ENCODE data around the gene HACD3. TPM values are rescaled to one million over a fixed set of nuclear protein-coding genes. Genes with fewer than 3 reads are reported as not detected.

HACD3 gene
- total RNA-seq, 1 donor from 2014 or later, result 30.2 TPM

DNA sequence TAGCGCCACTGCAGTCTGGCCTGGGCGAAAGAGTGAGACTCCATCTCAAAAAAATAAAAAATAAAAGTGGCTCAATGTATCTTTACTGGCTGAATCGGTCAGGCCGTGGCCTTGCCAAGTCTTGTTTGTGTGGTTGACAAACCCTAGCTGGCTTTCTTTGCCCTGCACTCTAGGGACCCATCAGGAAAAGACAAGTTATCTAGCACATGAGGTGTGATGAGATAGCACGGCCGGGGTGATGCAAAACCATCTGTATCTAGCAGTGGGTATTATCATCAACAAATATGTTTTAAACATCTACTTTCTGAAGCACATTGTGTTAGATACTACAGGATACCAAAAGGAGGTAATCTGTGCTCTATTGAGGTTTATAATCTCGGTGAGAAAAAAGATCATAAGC lies 8.9 kb upstream of the HACD3 start:
- H3K36me3 ChIP-seq, result no peaks in the 10 kb centered on the region
- no peak for DNase-seq (ENCODE audit: extremely low spot score in 2 of 2)
- H3K4me3 ChIP-seq, result no peak overlapping the region
- no peaks in the 10 kb centered on the region for H3K9me3 ChIP-seq
- H3K4me1 ChIP-seq, result peaks cover 5% of the 10 kb centered on the region
- H3K27me3 ChIP-seq, result no peaks in the 10 kb centered on the region
- intact Hi-C loops (cut with DNase I), result no loop called here
- H3K27ac ChIP-seq, result no peak overlapping the region
- TF ChIP-seq, protein P1, sequence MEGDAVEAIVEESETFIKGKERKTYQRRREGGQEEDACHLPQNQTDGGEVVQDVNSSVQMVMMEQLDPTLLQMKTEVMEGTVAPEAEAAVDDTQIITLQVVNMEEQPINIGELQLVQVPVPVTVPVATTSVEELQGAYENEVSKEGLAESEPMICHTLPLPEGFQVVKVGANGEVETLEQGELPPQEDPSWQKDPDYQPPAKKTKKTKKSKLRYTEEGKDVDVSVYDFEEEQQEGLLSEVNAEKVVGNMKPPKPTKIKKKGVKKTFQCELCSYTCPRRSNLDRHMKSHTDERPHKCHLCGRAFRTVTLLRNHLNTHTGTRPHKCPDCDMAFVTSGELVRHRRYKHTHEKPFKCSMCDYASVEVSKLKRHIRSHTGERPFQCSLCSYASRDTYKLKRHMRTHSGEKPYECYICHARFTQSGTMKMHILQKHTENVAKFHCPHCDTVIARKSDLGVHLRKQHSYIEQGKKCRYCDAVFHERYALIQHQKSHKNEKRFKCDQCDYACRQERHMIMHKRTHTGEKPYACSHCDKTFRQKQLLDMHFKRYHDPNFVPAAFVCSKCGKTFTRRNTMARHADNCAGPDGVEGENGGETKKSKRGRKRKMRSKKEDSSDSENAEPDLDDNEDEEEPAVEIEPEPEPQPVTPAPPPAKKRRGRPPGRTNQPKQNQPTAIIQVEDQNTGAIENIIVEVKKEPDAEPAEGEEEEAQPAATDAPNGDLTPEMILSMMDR (IDR thresholded peaks at IDR 0.05), result no peak
- TF ChIP-seq POLR2AphosphoS5 (IDR thresholded peaks at IDR 0.05; ENCODE audit: insufficient read depth in 1 of 2, low read depth in 1 of 2), result no peak

DNA sequence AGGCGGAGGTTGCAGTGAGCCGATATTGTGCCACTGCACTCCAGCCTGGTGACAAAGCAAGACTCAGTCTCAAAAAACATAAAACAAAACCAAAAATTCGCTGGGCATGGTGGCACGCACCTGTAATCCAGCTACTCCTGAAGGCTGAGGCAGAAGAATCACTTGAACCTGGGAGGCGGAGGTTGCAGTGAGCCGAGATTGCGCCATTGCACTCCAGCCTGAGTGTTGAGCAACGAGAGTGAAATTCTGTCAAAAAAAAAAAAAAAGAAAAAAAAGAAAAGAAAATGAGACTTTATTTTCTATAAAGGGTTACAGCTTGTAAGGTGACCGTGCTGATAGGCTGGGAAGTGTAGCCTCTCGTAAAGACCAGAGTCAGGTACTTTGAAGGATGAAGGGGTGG lies 6.0 kb upstream of the HACD3 start:
- H3K27me3 ChIP-seq, result no peaks in the 10 kb centered on the region
- DNase-seq (ENCODE audit: extremely low spot score in 2 of 2), result no peak
- intact Hi-C loops (cut with DNase I), result no loop called here
- no peak overlapping the region for H3K4me3 ChIP-seq
- H3K9me3 ChIP-seq, result no peaks in the 10 kb centered on the region
- no peaks in the 10 kb centered on the region for H3K36me3 ChIP-seq
- H3K4me1 ChIP-seq, result no peaks in the 10 kb centered on the region
- TF ChIP-seq POLR2AphosphoS5 (IDR thresholded peaks at IDR 0.05; ENCODE audit: insufficient read depth in 1 of 2, low read depth in 1 of 2), result no peak
- no peak for TF ChIP-seq POLR2A (IDR thresholded peaks at IDR 0.05)
- TF ChIP-seq, protein P1 (IDR thresholded peaks at IDR 0.05), result no peak
- no peak overlapping the region for H3K27ac ChIP-seq

DNA sequence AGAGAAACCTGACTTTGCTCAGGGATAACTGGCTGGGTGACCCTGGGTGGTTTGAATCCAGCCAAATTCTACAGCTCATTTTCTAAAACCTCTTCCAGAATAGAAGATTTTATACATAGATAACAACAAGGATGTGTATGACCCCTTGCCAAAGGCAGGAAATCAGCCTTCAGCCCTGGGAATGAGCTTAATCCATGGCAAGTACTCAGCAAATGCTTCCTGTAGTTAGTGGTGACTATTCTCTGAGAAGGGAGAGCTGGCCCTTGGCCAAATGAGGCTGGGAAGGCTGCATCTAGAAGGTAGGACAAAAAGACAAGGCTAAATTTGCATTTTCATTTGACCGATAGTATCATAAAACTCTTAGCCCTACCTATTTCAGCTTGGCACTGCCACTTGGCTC lies 4.6 kb upstream of the HACD3 start:
- no peaks in the 10 kb centered on the region for H3K27me3 ChIP-seq
- intact Hi-C loops (cut with DNase I), result no loop called here
- peaks cover 7% of the 10 kb centered on the region for H3K4me1 ChIP-seq
- DNase-seq (ENCODE audit: extremely low spot score in 2 of 2), result no peak
- no peak overlapping the region for H3K4me3 ChIP-seq
- H3K27ac ChIP-seq, result no peak overlapping the region
- H3K9me3 ChIP-seq, result no peaks in the 10 kb centered on the region
- TF ChIP-seq POLR2AphosphoS5 (IDR thresholded peaks at IDR 0.05; ENCODE audit: insufficient read depth in 1 of 2, low read depth in 1 of 2) (no peak), POLR2A (IDR thresholded peaks at IDR 0.05) (no peak)
- TF ChIP-seq, protein P1 (IDR thresholded peaks at IDR 0.05), result no peak
- no peaks in the 10 kb centered on the region for H3K36me3 ChIP-seq

DNA sequence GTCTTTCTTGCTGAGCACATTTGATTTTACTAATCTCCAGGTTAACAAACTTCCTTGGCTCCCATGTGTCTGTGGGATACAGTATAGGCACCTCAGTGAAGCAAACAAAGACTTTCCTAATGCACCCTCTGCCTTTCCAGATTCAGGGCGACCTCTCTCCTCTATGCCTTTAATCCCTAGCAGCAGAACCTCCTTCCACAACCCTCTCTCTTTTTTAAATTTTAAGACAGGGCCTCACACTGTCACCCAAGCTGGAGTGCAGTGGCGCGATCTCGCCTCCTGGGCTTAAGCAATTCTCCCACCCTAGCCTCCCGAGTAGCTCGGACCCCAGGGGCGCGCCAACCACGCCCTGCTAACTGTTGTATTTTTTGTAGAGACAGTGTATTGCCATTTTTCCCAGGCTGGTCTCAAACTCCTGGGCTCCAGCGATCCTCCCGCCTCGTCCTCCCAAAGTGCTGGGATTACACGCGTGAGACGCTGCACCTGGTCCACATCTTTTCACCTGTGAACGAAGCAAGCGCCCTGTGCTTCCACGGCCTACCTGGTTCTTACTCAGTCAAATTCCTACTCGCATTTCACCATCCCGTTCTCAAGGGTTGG lies 1.7 kb upstream of the HACD3 start:
- Histone ChIP-seq H3K27ac (no peak overlapping the region), H3K27me3 (no peaks in the 10 kb centered on the region), H3K36me3 (no peaks in the 10 kb centered on the region), H3K4me1 (peaks cover 35% of the 10 kb centered on the region), H3K4me3 (no peak overlapping the region), H3K9me3 (no peaks in the 10 kb centered on the region)
- intact Hi-C loops (cut with DNase I), result no loop called here
- TF ChIP-seq, protein P1 (IDR thresholded peaks at IDR 0.05), result no peak
- no peak for TF ChIP-seq POLR2A (IDR thresholded peaks at IDR 0.05)
- no peak for TF ChIP-seq POLR2AphosphoS5 (IDR thresholded peaks at IDR 0.05; ENCODE audit: insufficient read depth in 1 of 2, low read depth in 1 of 2)
- no peak for DNase-seq (ENCODE audit: extremely low spot score in 2 of 2)

DNA sequence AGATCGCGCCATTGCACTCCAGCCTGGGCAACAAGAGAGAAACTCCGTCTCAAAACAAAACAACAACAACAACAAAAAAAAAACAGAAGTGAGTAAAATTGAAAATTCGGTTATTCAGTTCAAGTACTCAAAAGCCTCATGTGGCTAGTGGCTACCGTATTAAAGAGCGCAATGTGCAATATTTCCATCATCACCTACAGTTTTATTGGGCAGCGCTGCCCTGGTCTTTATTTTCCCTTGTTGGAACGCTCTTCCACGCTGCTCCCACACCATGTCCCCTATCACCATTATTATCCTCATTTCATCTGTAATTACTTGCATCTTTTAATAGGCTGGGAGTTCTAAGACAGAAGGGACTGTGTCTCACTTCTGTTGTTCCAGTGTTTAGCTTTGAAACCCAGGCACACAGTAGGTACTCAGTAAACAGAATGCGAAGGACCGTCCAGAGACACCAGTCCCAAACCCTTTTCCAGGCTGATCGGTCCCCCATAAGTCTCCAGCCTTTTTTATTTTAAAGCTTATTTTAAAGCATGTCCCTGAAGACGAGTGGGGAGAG lies 423 bp upstream of the HACD3 start:
- DNase-seq (ENCODE audit: extremely low spot score in 2 of 2), result no peak
- peak overlapping the region; percentile 66 to 98 for H3K4me3 ChIP-seq
- H3K27me3 ChIP-seq, result no peaks in the 10 kb centered on the region
- intact Hi-C loops (cut with DNase I), result no loop called here
- peak overlapping the region; percentile 65 for H3K27ac ChIP-seq
- H3K36me3 ChIP-seq, result no peaks in the 10 kb centered on the region
- TF ChIP-seq POLR2AphosphoS5 (IDR thresholded peaks at IDR 0.05; ENCODE audit: insufficient read depth in 1 of 2, low read depth in 1 of 2), result no peak
- no peak for TF ChIP-seq POLR2A (IDR thresholded peaks at IDR 0.05)
- TF ChIP-seq, protein P1 (IDR thresholded peaks at IDR 0.05), result no peak
- H3K4me1 ChIP-seq, result peaks cover 42% of the 10 kb centered on the region
- H3K9me3 ChIP-seq, result no peaks in the 10 kb centered on the region
